ENCODE measurements around the gene GRIA3.

- TF ChIP-seq CTCF (IDR thresholded peaks at IDR 0.05) (no peak), POLR2A (IDR thresholded peaks at IDR 0.05; ENCODE audit: low read depth) (no peak)
Observed at GRCh38 chrX:123167621-123168020, 16.5 kb upstream of the GRIA3 start.

Data from esophagus muscularis mucosa (tissue), 3 donors.